Testis (tissue), 2 donors: ENCODE measurements around the gene SLC12A1.

ENCODE experiments used
- CTCF ChIP-seq, 3 experiments: fragments of 450-650 bp in 2 of 3; fragments of 200-600 bp in 1 of 3; sonication (generic) in 1 of 3; IDR thresholded peaks; one replicate each; pipeline ENCODE4 v1.5.1; 2016 to 2019; ENCODE audit warnings: antibody characterized with exemption in 3 of 3, mild to moderate bottlenecking in 2 of 3, moderate library complexity in 1 of 3
- POLR2A ChIP-seq: fragments of 450-650 bp; IDR thresholded peaks from one replicate; pipeline ENCODE4 v1.6.1; 2017; ENCODE audit warnings: antibody characterized with exemption, mild to moderate bottlenecking, moderate library complexity

DNA sequence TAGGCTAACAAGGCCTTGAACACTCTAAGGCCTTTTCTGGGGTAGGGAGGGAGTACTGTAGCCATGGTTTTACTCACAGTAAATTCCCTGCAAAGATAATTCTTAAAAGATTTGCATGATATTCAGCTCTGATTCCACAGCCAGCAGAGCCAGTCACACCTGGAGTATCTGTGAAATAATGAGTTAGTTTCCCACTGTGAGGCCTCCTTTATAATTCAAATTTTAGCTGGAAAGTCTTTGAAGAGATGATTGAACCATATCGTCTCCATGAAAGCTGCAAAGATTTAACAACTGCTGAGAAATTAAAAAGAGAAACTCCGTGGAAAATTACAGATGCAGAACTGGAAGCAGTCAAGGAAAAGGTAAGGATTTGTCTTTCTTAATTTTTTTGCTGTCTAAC lies 92.8 kb downstream of the SLC12A1 start:
- TF ChIP-seq CTCF (IDR thresholded peaks at IDR 0.05) (no peak), POLR2A (no peak)
